ENCODE data around the gene PFN1.

PFN1 gene

GRCh38 chr17:4937553-4937952 lies 10.8 kb downstream of the PFN1 start:
- DNase-seq (ENCODE audit: low read depth in 2 of 2) = no peak
- H3K4me3 ChIP-seq (replicated peaks in 1 of 2; ENCODE audit: low read depth in 2 of 2, low read length in 2 of 2) = no peak overlapping the region
- TF ChIP-seq CTCF (IDR thresholded peaks at IDR 0.05; ENCODE audit: low read depth, low read length) = no peak

GRCh38 chr17:4936436-4936835 lies 11.9 kb downstream of the PFN1 start:
- H3K4me3 ChIP-seq (replicated peaks in 1 of 2; ENCODE audit: low read depth in 2 of 2, low read length in 2 of 2) = no peak overlapping the region
- no peak for TF ChIP-seq CTCF (IDR thresholded peaks at IDR 0.05; ENCODE audit: low read depth, low read length)
- no peak for DNase-seq (ENCODE audit: low read depth in 2 of 2)

- no peak overlapping the region for H3K4me3 ChIP-seq (replicated peaks in 1 of 2; ENCODE audit: low read depth in 2 of 2, low read length in 2 of 2)
- DNase-seq (ENCODE audit: low read depth in 2 of 2) = no peak
- no peak for TF ChIP-seq CTCF (IDR thresholded peaks at IDR 0.05; ENCODE audit: low read depth, low read length)
Measured at GRCh38 chr17:4935650-4936049, 12.7 kb downstream of the PFN1 start.

- TF ChIP-seq CTCF (IDR thresholded peaks at IDR 0.05; ENCODE audit: low read depth, low read length) = peak; percentile 40
- no peak overlapping the region for H3K4me3 ChIP-seq (replicated peaks in 1 of 2; ENCODE audit: low read depth in 2 of 2, low read length in 2 of 2)
- DNase-seq (ENCODE audit: low read depth in 2 of 2) = peak; percentile 41 to 45
Measured at GRCh38 chr17:4934173-4934979, 14.0 kb downstream of the PFN1 start.

GRCh38 chr17:4933646-4934045 lies 14.7 kb downstream of the PFN1 start:
- no peak for DNase-seq (ENCODE audit: low read depth in 2 of 2)
- no peak overlapping the region for H3K4me3 ChIP-seq (replicated peaks in 1 of 2; ENCODE audit: low read depth in 2 of 2, low read length in 2 of 2)
- TF ChIP-seq CTCF (IDR thresholded peaks at IDR 0.05; ENCODE audit: low read depth, low read length) = no peak

GRCh38 chr17:4932756-4933155 lies 15.6 kb downstream of the PFN1 start:
- H3K4me3 ChIP-seq (replicated peaks in 1 of 2; ENCODE audit: low read depth in 2 of 2, low read length in 2 of 2) = no peak overlapping the region
- DNase-seq (ENCODE audit: low read depth in 2 of 2) = no peak
- no peak for TF ChIP-seq CTCF (IDR thresholded peaks at IDR 0.05; ENCODE audit: low read depth, low read length)

GRCh38 chr17:4931963-4932362 lies 16.4 kb downstream of the PFN1 start, which contains the start of gene GP1BA:
GP1BA (plus strand) TSS chr17:4932277; CDS start chr17:4932605, 328 bp downstream.
- no peak within 1 kb of the TSS for H3K4me3 ChIP-seq (replicated peaks in 1 of 2; ENCODE audit: low read depth in 2 of 2, low read length in 2 of 2)
- no peak for TF ChIP-seq CTCF (IDR thresholded peaks at IDR 0.05; ENCODE audit: low read depth, low read length)
- DNase-seq (ENCODE audit: low read depth in 2 of 2) = no peak
